GM12801 (cell line): ENCODE measurements around the gene RAPGEF6.

Experiments used
- CTCF ChIP-seq: IDR thresholded peaks from one replicate; pipeline ENCODE4 v1.5.1; 2011; ENCODE audit warnings: control low read depth; ENCODE audit not compliant: insufficient read length; ENCODE audit errors: extremely low read depth

RAPGEF6 gene

GRCh38 chr5:131677115-131677514 lies 42.1 kb upstream of the RAPGEF6 start:
- TF ChIP-seq CTCF: no peak

- TF ChIP-seq CTCF: no peak
Observed at GRCh38 chr5:131672776-131673175, 37.7 kb upstream of the RAPGEF6 start.

- TF ChIP-seq CTCF: no peak
Observed at GRCh38 chr5:131671994-131672655, 37.1 kb upstream of the RAPGEF6 start.

GRCh38 chr5:131671409-131671808 lies 36.4 kb upstream of the RAPGEF6 start:
- TF ChIP-seq CTCF: no peak

- no peak for TF ChIP-seq CTCF
Observed at GRCh38 chr5:131664929-131665328, 29.9 kb upstream of the RAPGEF6 start.

GRCh38 chr5:131661933-131662332 lies 26.9 kb upstream of the RAPGEF6 start:
- no peak for TF ChIP-seq CTCF

GRCh38 chr5:131659841-131660240 lies 24.8 kb upstream of the RAPGEF6 start:
- no peak for TF ChIP-seq CTCF
